NCI-H82 treated with DMSO at 0.1 percent for 48 hours (cell line): ENCODE data around the gene SLC24A5.

Experiments used
- DNase-seq: peaks from one replicate; lab custom pipeline; 2025; ENCODE audit not compliant: unreplicated experiment; lab: John Stamatoyannopoulos, UW

Gene SLC24A5

DNA sequence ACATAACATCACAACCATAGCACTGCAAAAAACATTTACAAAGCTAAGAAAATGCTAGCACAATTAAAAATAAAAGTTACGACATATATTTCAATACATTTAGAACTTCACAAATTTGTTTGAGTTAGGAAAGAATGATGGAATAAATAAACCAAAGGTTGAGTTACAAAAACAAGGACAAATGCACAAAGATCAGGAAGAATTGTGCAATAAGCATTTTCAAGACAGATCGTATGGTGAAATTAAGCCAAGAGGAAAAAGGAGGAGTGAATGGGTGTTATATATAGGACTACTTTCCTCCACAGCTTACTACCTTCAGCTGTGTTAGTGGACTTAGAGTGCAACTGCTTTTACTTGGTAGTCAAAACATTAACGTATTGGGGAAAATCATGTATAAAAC, 64.7 kb downstream of the SLC24A5 start:
- no peak for DNase-seq

DNA sequence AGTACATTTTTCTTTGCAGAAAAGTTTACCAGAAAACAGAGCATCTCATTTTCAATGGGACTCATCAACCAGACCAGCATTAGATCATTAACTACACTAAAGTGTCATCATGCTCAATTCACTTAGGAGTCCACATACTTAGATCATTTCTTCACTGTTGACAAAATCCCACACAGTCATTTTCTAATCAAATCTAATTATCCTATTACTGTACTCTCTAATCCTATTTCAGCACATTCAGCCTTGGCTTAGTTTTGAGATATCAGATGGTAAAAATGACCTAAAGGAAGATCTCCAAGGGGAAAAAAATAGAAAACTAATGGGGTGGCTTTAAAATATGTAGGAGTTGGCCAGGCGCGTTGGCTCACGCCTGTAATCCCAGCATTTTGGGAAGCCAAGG, 65.5 kb downstream of the SLC24A5 start:
- peak; percentile 95 for DNase-seq

DNA sequence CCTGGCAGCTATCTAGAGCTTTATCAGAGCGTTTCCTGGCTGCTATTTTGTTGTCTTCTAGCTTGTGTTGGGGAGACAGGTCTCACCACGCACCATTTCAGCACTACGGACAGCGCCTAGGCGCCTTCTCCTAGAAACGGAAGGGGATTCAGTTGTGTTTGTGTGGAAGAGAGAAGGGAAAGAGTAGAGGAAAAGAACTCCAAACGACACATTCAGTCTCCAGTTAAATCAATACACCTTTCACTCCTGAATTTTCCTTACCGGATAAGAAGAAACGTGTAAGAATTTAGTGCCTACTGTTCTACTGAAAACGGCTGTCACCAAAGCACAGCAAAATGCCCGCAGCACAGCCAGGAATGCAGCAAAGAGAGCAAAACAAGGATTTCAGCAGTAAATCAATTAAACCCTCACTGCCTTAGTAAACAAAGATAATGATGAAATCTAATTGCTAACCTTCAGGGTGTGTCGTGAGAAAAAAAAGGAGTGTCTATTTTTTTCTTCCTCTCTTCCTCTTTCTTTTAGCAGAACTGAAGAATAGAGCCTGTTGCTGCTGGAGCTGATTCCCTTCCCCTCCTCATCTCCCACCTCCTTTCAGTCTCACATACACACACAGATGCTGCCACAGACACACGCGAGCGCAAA, 70.3 kb downstream of the SLC24A5 start:
- DNase-seq: no peak

DNA sequence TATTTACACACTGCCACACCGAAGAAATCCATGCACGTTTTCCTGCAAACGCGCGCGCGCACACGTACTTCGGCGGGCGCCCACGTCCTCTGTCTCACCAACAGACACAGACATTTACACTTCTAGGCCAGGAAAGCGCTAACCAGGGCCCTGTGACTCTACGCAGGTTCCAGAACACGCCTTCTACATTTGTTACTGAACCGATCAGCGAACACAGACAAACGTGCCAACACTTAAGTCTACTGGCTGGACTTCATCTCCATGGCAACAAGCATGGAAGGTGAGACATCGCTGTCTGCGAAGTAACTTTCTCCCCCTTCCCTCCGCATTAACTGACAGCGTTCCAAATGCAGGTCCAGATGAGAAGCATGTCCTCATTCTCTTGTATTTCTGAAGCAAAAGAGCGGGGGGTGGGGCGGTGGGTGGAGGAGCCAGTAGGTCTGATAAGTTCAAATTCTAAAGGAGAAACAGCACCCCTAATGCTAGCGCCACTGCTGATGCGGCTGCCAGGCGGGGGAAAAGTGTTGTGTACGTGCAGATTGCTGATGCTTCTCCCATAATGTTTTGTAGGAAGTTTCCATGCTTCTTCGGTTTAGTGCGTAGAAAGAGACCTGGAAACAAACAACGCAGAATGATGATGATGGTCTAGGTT, 70.9 kb downstream of the SLC24A5 start, which contains the start of gene CTXN2:
Gene CTXN2 (plus strand): TSS at position 92 of the 652 bp plus-strand sequence. CDS start 9,636 bp downstream, outside the sequence.
- no peak for DNase-seq
